Measurements from ENCODE around the gene NELFB.

The NELFB gene

GRCh38 chr9:137254624-137255447 is at the start of gene NELFB:
NELFB (plus strand) TSS chr9:137255327.
- DNase-seq = peak; percentile 96

GRCh38 chr9:137206602-137207001 is 48.5 kb upstream of the NELFB start:
- no peak for DNase-seq

- no peak for DNase-seq
Measured at GRCh38 chr9:137211532-137211931, 43.6 kb upstream of the NELFB start.

GRCh38 chr9:137212520-137212919 is 42.6 kb upstream of the NELFB start:
- DNase-seq = no peak

- DNase-seq = no peak
Measured at GRCh38 chr9:137213160-137214060, 41.7 kb upstream of the NELFB start.

- DNase-seq = no peak
Measured at GRCh38 chr9:137214620-137215019, 40.5 kb upstream of the NELFB start.

GRCh38 chr9:137215196-137215986 is 39.7 kb upstream of the NELFB start:
- DNase-seq = no peak

GRCh38 chr9:137216188-137216965 is 38.8 kb upstream of the NELFB start:
- no peak for DNase-seq

- no peak for DNase-seq
Measured at GRCh38 chr9:137217276-137218211, 37.6 kb upstream of the NELFB start.

- DNase-seq = no peak
Measured at GRCh38 chr9:137218212-137218753, 36.8 kb upstream of the NELFB start.

GRCh38 chr9:137218754-137219271 is 36.3 kb upstream of the NELFB start:
- no peak for DNase-seq

- DNase-seq = no peak
Measured at GRCh38 chr9:137219757-137220316, 35.3 kb upstream of the NELFB start.

- no peak for DNase-seq
Measured at GRCh38 chr9:137220317-137221094, 34.6 kb upstream of the NELFB start.

GRCh38 chr9:137221095-137221505 is 34.0 kb upstream of the NELFB start:
- no peak for DNase-seq

- DNase-seq = no peak
Measured at GRCh38 chr9:137221506-137222111, 33.5 kb upstream of the NELFB start.

- DNase-seq = no peak
Measured at GRCh38 chr9:137222190-137223077, 32.7 kb upstream of the NELFB start, which contains the start of gene RNF208. RNF208 (minus strand) TSS chr9:137222240; CDS start chr9:137221212, 1,028 bp downstream.

All from right hindlimb (tissue), 1 donor.